Bronchial smooth muscle cell (primary cell): Measurements from ENCODE around the gene ANKRD60. TPM values are rescaled to one million over a fixed set of nuclear protein-coding genes. Genes with fewer than 3 reads are reported as not detected.

ENCODE experiments used
- total RNA-seq: library from RNA; depleted of rRNA; stranded (reverse); fragments of >200 nt; gene quantifications from 2 replicates; pipeline ENCODE4 v1.2.1, GENCODE V29; 2014

The ANKRD60 gene
- total RNA-seq: not detected in 2 replicates

DNA sequence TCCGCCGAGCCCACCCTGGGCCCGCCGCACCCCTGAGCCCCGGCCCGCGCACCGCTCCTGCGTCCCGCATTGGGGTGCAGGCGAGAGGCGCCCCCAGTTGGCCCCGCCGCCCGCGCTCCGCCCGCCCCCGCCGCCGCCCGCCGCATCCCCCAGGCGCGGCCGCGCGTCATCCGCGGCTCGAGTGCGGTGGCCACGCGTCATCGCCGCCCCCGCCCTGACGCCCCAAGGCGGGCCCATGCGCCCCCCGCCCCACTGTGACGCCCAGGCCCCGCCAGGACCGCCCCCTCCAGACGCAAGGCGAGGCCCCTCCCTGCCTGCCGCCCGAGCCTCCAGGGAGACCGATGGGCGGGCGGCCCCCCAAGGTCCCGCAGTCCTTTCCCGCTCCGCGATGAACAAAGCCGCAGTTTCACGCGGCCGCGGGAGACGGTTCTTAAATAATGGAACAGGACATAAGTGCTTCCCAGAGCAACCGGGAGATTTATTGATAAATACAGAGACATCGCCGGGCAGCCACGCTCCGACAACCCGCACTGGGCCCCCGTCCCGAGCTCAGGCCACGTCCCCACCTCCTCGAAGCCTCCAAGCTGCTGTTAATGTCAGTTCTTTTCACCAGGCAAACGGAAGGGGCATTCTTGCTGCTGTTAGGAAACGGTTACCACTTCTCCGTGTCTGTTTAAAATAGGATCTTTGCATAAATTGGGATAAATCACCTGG lies at the start of gene ANKRD60:
TSS of gene ANKRD60 (minus strand) at position 170 of the 714 bp plus-strand sequence. CDS start at position 170, 0 bp downstream.

Other genes with a start within 250 kb of the ANKRD60 start
- gene RAB22A, start 81.1 kb upstream of the ANKRD60 start, total RNA-seq: 8.0 and 12.6 TPM in 2 replicates
- 8.0 and 15.5 TPM in 2 replicates for gene VAPB, start 160.6 kb upstream of the ANKRD60 start, total RNA-seq